Astrocyte (in vitro differentiated cells and primary cell): ENCODE results near the gene PRSS36.

ENCODE experiments used
- CTCF ChIP-seq: IDR thresholded peaks from 2 replicates; pipeline ENCODE4 v1.5.1; 2011; ENCODE audit warnings: low read depth, mild to moderate bottlenecking, inconsistent platforms, low read length, moderate library complexity; ENCODE audit not compliant: insufficient read depth
- EZH2 ChIP-seq: IDR thresholded peaks from 2 replicates; pipeline ENCODE4 v1.6.1; 2012; ENCODE audit warnings: mild to moderate bottlenecking, low read length, inconsistent platforms; ENCODE audit not compliant: insufficient read depth

GRCh38 chr16:31094424-31095120, 55.3 kb downstream of the PRSS36 start, which contains the start of gene VKORC1:
- TF ChIP-seq EZH2 (no peak), CTCF (no peak)
